Stimulated activated CD8-positive, alpha-beta memory T cell treated with anti-CD3 and anti-CD28 coated beads, Interleukin-12 subunit alpha, Interleukin-12 subunit beta, amount 100 ng/mL, for 24 hours (primary cell): ENCODE measurements around the gene CEP89.
"Not testable (repeated sequence)": the region's sequence is repeated elsewhere in the genome, so short reads cannot be mapped to it uniquely, and the experiment has no call there.

Experiments used
- DNase-seq: peaks from one replicate; pipeline ENCODE4 v3.0.0-alpha.2; 2020; ENCODE audit errors: extremely low read depth

CEP89 gene

DNA sequence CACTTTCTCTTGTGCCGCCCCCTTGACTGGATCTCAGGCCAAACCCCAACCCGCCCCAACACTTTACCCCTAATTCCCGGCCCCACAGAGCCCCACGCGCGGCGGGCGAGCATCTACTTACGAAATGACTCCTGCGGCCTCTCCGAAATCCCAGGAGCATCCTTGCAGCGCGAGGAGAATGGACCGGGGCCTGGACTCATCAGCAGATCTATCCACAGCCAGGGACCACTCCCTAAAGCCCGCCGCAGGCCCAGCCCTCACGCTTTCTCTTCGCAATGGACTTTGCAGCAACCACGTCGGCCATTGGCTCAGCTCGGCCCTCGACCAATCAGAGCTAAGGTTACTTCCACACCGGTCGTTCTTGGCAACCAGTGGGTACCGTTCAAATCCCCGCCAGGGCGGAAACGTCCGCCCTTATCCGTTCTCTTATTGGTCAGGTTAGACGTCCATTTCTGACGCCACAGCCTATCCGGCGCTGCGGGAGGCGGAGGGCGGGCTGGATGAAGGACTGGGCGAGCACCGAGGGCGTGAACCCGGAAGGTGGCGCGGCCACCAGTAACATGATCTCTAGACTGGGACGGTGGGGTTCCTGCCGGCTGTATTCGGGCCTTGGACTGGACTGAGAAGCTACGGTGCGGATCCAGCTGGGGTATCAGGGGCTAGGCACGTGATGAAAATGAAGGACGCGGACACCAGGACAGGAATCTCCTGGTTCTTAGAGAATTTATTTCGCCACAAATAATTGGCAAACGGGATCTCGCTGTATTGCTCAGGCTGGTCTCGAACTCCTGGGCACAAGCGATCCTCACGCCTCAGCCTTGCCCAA, at the start of gene CEP89, which contains the start of gene FAAP24:
TSS of gene CEP89 (minus strand) at position 244 of the 826 bp plus-strand sequence. CDS start at position 160, 84 bp downstream.
TSS of gene FAAP24 (plus strand) at position 528 of the 826 bp plus-strand sequence. CDS start 955 bp downstream, outside the sequence.
- peak; percentile 93 for DNase-seq

DNA sequence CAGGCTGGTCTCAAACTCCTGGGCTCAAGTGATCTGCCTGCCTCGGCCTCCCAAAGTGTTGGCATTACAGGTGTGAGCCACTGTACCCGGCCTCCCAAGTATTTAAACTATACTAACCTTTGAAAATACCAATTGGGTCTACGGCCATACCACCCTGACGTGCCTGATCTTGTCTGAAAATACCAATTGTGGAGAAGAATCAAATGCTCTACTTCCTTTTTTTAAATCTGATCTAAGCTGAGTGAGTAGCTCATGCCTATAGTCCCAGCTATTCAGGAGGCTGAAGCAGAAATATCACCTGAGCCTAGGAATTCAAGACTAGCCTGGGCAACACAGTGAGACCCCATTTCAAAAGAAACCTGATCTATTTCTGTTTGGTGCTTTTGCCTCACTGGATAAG, 39.1 kb upstream of the CEP89 start:
- not testable (repeated sequence) for DNase-seq

DNA sequence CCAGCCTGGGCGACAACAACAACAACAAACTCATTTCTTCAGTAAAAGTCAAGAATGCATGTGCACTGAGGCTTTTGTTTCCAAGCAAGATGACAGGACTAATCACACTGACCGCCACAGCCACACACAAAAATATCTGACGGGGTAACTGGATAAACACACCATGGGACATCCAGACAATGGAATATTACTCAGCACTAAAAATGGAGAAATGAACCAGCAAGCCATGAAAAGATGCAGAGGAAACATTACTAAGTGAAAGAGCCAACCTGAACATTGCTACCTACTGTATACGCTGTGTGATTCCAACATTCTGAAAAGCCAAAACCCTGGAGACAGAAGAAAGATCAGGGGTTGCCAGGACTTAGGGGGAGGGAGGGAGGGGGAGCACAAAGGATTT, 37.0 kb upstream of the CEP89 start:
- no peak for DNase-seq

DNA sequence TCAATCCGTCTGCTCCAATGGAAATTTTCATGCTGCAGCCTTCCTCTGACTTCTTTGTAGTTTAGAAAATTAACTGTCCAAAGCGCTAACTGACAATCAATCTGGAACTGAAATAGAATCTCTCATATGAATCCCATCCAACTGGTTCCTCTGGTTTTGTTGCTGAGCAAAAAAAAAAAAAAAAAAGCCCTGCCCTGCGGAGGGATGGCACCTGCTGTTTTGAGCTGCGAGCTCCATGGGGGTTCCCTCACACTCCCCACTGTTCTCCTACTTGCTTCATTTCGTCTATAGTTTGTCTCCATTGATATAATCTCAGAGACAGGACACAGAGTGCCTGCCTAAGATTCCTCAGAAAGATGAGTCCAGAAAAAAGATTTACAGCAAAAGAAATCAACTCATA, 33.7 kb upstream of the CEP89 start:
- no peak for DNase-seq

DNA sequence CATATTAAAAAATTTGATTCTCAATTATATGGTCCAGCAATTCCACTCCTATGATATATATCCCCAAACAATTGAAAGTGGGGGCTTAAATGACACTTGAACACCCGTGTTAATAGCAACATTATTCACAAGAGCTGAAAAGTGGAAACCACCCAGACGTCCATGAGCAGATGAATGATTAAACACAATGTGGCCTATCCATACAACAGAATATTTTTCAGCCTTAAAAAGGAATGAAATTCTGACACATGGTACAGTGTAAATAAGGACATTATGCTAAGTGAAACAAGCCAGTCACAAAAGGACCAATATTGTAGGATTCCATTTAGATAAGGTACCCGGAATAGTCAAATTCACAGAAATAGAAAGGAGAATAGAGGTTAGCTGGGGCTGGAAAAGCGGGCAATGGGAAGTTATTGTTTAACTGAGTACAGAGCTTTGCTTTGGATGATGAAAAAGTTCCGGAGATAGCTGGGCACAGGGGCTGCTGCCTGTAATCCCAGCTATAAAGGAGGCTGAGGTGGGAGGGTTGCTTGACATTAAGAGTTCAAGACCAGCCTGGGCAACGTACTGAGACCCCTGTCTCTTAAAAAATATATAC, 31.8 kb upstream of the CEP89 start:
- DNase-seq: not testable (repeated sequence)

DNA sequence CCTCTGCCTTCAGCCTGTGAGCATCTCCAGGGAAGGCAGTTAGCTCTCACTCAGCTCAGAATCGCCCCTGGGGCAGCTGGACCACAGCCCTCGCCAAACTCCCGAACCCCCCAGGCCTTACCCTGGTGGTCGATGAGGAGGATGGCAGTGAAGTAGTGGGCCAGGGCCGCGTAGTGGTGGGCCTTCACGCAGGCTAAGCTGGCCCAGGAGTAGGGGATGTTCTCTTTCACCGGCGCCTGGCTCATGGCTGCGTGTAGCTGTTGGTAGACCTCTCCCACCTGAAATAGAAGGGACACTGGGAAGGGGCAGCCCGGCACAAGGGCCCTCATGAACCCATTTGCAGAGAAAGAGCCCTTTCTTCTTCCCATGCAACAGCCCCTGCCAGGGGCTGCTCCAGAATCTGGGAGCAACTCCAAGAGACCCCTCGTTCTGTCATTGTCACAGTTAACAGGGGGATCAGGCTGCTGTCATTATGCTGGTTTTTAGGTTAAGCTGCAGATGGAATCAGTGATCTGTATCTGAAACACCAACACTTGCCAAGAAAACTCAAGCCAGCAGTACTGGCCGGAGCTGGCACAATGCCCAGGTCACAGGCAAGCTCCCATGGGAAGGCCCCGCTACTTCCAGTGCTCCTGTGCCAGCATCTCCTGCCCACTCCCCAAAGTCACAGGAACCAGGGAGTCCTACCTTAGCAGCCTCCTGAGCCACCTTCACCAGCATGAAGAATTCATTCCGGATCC, 30.5 kb upstream of the CEP89 start:
- DNase-seq: not testable (repeated sequence)

DNA sequence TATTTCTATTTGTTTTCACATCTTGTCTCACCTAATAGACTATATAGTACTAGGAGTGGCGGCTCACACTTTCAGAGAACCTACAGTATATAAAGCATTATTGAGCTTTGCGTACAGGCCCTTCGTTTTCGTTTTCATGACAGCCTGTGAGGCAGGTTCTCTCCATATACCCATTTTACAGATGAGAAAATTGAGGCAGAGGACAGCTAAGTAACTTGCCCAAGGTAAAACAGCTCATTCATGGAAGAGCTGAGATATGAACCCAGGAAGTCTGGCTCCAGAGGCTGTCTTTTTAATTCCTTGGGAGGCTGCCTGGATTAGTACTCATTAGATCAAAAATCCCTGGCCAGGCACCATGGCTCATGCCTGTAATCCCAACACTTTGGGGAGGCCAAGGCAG, 29.2 kb upstream of the CEP89 start:
- no peak for DNase-seq

DNA sequence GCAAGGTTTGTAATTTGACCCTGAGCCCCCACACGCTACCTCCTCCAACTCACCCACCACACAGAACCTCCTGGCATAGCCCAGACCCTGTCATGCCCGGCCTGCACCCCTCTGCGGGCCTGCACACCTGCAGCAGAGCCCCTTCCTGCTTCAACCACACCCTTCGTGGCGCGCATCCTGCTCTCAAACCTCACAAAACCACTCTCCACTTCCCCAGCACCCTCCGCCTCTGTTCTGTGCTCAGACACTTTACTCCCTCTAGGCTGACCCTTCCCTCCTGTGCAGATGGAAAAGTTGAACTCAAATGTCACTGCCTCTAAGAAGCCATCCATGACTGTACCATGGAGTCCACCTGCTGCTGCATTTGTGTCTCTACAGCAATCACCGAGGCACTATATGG, 28.8 kb upstream of the CEP89 start:
- DNase-seq: no peak

DNA sequence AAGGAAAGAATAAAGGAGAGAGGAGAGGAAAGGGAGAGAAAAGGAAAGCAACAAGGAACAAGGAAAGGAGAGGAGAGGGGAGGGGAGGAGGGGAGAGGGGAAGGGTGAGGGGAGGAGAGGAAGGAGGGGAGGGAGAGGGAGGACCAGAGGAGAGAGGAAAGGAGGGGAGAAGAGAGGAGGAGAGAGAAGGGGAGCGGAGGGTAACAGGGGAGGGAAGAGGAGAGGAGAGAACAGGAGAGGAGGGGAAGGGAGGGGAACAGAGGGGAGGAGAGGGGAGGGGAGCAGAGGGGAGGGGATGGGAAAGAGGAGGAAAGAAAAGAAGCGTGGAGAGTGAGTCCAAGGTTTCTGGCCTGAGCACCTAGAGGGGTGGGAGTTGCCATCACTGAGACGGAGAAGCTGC, 27.0 kb upstream of the CEP89 start:
- no peak for DNase-seq

DNA sequence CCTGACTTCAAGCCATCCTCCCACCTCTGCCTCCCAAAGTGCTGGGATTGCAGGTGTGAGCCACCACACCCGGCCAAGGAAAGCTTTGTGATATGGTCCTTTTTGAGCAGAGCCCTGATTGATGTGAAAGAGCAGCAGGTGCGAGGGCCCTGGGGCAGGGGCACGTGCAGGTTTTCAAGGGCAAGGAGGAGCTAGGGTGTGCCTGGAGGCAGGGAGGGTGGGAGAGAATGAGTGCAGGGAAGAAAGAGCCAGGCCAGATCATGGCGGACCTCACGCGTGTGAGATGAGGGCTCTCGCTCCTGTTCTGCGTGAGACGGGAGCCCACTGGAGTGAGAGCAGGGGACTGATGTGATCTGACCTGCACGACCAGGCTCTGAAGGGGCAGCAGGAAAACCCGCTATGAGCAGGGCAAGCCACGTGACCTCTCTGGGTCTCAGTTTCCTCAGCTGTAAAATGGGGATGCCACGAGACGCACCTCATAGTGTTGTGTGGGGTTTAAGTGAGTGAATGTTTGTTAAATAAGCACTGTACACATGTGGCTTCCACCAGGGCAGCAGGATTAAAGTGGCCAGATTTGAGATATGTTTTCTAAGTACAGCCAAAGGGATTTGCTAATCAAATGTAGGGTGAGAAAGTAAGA, 26.1 kb upstream of the CEP89 start:
- DNase-seq: no peak

DNA sequence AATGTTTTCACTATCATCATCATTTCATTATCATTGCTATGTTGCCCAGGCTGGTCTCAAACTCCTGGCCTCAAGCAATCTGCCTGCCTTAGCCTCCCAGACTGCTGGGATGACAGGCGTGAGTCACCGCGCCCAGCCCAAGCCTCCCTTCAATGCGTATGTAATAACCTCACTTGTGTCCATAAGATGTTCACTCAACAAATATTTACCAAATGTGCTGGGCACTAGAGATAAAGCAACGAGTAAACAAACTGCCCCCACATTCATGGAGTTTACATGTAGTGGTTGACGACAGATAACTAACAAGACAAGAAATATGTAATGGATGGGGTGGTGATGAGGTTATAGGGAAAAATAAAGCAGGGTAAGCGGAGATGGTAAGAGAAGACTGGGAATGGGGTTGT, 25.3 kb upstream of the CEP89 start:
- DNase-seq: not testable (repeated sequence)

DNA sequence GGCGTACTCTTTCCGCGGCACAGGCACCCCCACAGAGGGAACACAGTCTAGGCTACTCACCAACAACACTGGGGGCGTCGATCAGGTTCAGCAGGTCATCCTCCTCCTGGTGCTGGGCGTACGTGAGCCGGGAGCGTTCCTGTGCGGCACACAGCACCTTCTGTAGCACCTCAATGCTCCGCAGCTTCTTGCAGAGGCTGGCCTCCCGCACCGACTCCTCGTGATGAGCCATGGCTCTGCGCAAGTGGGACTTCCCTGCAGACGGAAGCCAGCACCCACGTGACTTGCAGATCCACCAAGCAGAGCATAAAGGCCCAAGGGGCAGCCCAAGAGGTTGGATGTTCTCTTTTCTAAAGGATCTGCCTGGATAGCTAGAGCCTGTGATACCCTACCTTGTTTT, 24.2 kb upstream of the CEP89 start:
- DNase-seq: not testable (repeated sequence)

DNA sequence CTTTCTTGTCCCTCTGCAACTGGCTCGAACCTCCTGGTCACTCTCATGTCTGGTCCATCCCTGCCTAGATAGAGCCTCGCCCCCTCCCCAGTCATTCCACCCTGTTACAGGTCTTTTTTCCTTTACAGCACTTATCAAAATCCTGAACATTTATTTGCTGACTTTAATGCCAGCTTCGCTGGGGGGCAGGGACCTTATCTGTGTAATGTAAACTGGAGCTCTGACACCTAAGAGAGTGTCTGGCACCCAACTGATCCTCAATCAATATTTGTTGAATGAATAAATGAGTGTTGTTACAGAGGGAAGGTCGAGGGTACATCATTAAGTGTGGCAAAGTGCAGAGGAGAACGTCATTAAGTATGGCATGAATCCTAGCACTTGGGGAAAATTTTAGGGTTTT, 17.0 kb upstream of the CEP89 start:
- no peak for DNase-seq

DNA sequence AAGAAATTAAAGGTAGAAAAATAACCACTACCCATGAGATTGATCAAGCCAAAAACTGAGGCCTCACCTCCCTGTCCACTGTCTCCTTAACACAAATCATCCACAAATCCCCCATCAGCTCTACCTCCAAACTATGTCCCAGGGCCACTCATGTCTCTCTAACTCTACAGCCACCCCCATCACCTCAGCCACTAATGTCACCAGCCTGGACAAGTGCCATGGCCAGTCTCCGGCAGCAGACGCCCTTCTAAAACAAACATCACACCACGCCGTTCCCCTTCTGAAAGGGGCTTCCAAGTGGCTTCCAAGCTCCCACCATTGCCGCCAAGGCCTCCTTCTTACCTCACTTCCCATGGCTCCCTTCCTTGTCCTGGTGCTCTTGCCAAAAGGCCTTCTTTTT, 16.5 kb upstream of the CEP89 start:
- DNase-seq: not testable (repeated sequence)

DNA sequence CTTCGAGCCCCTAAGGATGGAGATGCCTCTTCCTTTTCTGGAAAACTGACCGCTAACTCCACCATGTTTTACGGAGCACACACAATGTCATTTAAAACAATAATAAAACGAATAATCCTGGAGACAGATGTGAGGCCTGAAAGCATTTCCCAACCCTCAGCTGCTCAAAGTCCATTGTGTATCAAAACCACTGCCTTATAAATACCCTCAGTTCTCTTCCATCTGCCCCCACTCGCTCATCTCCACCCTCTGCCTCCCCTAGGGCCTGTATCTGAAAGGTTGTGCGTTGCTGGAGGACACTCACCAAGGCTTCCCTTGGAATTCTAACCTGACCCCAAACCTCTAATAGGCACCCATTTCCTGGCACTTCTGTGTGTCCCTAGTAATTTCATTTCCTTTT, 10.7 kb upstream of the CEP89 start:
- DNase-seq: not testable (repeated sequence)

DNA sequence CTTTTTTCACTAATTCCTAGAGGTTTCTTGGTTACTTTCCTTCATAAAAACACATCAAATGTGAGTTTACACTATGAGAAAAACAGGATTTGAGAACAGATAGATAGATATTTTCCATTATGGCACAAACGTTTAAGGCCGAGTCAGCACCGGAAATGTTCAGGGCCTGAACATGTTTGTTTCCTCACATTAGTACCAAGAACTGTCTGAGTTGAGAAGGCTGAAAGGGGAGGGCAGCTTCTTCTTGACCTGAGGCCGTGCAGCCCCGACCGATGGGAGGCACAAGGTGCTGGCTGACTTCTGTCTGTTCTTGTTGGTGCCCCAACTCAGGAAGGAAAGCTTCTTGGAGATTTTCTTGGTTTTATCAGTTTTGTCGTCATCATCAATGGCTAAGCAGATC, 8.0 kb upstream of the CEP89 start:
- DNase-seq: not testable (repeated sequence)

DNA sequence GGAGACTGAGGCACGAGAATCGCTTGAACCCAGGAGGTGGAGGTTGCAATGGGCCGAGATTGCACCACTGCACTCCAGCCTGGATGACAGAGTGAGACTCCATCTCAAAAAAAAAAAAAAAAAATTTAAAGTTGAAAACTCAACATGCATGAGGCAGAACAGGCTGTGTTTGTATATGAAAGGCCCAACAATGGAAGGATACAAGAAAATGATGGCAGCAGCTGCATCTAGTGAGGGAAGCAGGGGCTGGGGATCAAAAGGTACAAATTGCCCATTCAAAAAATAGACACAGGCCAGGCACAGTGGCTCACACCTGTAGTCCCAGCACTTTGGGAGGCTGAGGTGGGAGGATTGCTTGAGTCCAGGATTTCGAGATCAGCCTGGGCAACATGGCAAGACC, 6.1 kb upstream of the CEP89 start:
- DNase-seq: not testable (repeated sequence)

DNA sequence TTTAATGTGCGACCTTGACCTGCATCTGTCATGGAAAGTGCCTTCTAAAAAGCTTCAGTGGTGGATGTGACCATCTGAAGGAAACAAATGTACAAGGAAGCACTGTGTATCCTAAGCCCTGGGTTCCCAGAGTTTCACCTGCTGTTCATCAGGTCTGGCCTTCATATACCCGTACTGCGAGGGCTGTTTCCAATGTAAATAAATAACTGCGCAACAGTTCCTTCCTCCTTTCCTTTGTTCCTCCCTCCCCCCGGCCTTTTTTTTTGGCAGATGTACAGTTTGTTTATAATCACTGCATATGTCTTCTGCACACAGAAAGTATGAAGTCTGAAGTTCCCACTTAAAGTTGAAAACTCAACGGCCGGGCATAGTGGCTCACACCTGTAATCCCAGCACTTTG, 5.5 kb upstream of the CEP89 start:
- no peak for DNase-seq

DNA sequence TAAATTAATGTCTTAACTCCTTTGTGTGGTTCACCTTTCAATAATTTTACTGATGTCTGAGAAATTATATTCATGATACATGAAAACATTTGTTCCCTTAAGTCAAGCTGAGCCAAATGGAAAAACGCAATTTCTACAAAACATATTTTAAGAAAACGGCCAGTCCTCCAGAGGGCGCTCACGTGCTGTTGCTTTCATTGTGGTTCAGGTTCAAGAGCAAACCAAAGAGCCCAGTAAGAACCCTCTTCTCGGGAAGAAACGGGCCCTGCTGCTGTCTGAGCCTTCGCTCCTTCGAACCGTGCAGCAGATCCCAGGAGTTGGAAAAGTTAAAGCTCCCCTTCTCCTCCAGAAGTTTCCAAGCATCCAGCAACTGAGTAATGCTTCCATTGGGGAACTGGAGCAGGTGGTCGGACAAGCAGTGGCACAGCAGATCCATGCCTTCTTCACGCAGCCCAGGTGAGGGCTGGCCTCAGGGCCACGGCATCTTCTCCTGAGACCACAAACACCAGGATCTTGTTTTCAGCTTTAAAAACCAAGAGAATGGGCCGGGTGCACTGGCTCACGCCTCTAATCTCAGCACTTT, 4.6 kb upstream of the CEP89 start:
- DNase-seq: no peak

DNA sequence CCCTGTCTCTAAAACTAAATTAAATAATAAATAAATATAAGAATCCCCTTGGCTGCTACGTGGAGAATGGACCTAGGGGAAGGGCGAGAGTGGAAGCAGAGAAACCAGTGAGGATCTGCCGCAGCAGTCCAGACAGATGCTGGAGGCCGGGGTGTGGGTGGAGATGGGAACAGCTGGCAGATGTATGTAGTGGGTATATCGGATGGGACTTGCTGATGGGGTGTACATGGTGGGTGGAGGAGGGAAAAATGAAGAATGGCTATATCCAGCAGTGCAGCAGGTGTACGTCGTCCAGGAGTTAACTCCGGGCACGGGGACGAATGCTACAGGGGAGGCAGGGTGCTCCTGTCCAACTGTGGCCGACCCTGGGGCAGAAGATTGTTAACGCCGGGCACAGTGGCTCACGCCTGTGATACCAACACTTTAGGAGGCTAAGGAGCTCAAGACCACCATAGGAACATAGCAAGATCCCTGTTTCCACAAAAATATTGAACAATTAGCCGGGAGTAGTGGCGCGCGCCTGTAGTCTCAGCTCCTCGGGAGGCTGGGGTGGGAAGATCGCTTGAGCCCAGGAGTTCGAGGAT, 654 bp downstream of the CEP89 start:
- no peak for DNase-seq

DNA sequence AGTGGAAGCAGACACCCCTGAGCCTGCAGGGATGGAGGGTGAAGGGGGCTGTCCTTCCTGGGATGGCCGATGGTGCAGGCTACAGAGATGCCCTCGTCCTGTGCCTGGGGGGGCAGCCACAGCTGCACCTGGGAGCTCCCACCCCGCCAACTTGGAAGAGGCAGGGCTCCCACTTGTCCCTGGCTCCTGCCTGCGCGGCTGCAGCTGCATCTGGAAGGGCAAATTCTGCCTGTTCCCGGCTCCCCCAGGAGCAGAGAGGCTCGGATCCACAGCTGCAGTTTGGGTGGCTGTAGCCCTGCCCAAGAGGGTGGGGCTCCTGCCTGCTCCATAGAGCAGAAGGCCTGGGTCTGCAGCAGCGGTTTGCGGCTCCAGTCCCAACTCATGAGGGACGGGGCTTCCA, 2.2 kb downstream of the CEP89 start:
- DNase-seq: no peak
